Measurements from ENCODE around the gene ABR. TPM values are rescaled to one million over a fixed set of nuclear protein-coding genes. Genes with fewer than 3 reads are reported as not detected.
A peak's percentile ranks its signal among the peaks of the same experiment; 100 is the strongest.

The ABR gene
- total and polyA plus RNA-seq, 2 of the 13 experiments (the other 11 are each of a cell fraction or from before 2014, with no cell fraction given): 12.4 to 40.4 TPM

DNA sequence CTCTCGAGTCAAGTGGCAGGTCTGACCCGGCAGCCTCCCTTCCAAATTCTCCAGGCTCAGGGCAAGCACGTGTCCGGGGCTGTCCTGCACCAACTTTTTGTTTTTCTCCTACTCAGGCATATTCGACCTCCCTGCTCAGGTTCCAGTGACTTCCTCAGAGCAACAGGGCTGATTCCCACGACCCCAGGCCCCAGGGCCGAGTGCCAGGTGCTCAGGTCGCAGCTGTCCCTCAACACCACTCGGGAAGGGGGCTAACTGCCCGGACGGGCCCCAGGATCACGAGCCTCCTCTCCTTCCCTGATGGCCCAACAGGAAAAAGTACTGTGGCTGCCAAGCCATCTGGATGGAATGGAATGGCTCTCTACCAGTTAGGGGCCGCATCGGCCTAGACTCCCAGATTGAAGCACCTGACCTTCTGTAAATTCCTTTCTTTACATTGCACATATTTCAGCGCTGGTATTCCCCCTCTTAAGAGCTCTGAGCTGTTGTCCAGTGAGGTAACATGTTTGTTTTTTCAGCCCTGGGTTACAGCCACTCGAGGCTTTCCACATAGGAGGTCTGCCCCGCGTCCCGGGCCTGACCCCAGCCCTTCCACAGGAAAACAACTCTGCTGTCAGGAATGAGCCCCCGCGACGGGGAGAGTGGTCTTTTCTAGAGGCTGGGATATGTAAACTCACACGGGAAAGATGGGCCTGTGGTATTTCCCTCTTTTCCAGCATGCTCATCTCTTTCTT is 225.2 kb downstream of the ABR start (continued):
- TF ChIP-seq CCAR2 (optimal IDR thresholded peaks at IDR 0.05; ENCODE audit: low read depth, low read length): no peak
- no peak for TF ChIP-seq ZBTB7A (CRISPR knock-in tag; IDR thresholded peaks at IDR 0.05)
- TF ChIP-seq BHLHE40 (IDR thresholded peaks at IDR 0.05; ENCODE audit: low read length): no peak
- TF ChIP-seq, protein P1, sequence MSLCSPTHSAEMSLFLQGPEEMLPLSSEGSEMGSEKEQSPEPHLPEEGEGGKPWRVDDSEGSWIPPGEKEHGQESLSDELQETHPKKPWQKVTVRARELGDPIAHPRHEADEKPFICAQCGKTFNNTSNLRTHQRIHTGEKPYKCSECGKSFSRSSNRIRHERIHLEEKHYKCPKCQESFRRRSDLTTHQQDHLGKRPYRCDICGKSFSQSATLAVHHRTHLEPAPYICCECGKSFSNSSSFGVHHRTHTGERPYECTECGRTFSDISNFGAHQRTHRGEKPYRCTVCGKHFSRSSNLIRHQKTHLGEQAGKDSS (CRISPR knock-in tag; IDR thresholded peaks at IDR 0.05; ENCODE audit: borderline replicate concordance, low read depth): no peak
- TF ChIP-seq CCDC6 (CRISPR knock-in tag; IDR thresholded peaks at IDR 0.05): no peak
- TF ChIP-seq SAP130 (CRISPR knock-in tag; IDR thresholded peaks at IDR 0.05; ENCODE audit: low read depth): peak; percentile 64; the same call in 1 of the 2 replicates
- 0 out of 2 replicates have a peak, but pooled peaks have one; percentile 25 for TF ChIP-seq ZNF607 (CRISPR knock-in tag; IDR thresholded peaks at IDR 0.05; ENCODE audit: borderline replicate concordance)
- TF ChIP-seq ZNF333 (CRISPR knock-in tag; IDR thresholded peaks at IDR 0.05; ENCODE audit: borderline replicate concordance): no peak
- peak; percentile 70 for TF ChIP-seq BCL6 (CRISPR knock-in tag; IDR thresholded peaks at IDR 0.05)
- 0 out of 2 replicates have a peak, but pooled peaks have one; percentile 29 for TF ChIP-seq GATAD1 (CRISPR knock-in tag; IDR thresholded peaks at IDR 0.05)
- no peak for TF ChIP-seq ARNTL (CRISPR knock-in tag; IDR thresholded peaks at IDR 0.05)
- TF ChIP-seq SOX6 (IDR thresholded peaks at IDR 0.05): no peak
- TF ChIP-seq SOX6 (CRISPR knock-in tag; IDR thresholded peaks at IDR 0.05): peak; percentile 73
- no peak for TF ChIP-seq ZZZ3 (CRISPR knock-in tag; IDR thresholded peaks at IDR 0.05; ENCODE audit: borderline replicate concordance)
- TF ChIP-seq, protein P2, sequence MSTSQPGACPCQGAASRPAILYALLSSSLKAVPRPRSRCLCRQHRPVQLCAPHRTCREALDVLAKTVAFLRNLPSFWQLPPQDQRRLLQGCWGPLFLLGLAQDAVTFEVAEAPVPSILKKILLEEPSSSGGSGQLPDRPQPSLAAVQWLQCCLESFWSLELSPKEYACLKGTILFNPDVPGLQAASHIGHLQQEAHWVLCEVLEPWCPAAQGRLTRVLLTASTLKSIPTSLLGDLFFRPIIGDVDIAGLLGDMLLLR (CRISPR knock-in tag; IDR thresholded peaks at IDR 0.05): no peak
- no peak for TF ChIP-seq ZNF350 (CRISPR knock-in tag; IDR thresholded peaks at IDR 0.05; ENCODE audit: borderline replicate concordance, low read depth)
- TF ChIP-seq TCF7 (IDR thresholded peaks at IDR 0.05; ENCODE audit: low read depth): no peak
- TF ChIP-seq, protein P3, sequence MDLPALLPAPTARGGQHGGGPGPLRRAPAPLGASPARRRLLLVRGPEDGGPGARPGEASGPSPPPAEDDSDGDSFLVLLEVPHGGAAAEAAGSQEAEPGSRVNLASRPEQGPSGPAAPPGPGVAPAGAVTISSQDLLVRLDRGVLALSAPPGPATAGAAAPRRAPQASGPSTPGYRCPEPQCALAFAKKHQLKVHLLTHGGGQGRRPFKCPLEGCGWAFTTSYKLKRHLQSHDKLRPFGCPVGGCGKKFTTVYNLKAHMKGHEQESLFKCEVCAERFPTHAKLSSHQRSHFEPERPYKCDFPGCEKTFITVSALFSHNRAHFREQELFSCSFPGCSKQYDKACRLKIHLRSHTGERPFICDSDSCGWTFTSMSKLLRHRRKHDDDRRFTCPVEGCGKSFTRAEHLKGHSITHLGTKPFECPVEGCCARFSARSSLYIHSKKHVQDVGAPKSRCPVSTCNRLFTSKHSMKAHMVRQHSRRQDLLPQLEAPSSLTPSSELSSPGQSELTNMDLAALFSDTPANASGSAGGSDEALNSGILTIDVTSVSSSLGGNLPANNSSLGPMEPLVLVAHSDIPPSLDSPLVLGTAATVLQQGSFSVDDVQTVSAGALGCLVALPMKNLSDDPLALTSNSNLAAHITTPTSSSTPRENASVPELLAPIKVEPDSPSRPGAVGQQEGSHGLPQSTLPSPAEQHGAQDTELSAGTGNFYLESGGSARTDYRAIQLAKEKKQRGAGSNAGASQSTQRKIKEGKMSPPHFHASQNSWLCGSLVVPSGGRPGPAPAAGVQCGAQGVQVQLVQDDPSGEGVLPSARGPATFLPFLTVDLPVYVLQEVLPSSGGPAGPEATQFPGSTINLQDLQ (CRISPR knock-in tag; IDR thresholded peaks at IDR 0.05): no peak
- TF ChIP-seq, protein P4, sequence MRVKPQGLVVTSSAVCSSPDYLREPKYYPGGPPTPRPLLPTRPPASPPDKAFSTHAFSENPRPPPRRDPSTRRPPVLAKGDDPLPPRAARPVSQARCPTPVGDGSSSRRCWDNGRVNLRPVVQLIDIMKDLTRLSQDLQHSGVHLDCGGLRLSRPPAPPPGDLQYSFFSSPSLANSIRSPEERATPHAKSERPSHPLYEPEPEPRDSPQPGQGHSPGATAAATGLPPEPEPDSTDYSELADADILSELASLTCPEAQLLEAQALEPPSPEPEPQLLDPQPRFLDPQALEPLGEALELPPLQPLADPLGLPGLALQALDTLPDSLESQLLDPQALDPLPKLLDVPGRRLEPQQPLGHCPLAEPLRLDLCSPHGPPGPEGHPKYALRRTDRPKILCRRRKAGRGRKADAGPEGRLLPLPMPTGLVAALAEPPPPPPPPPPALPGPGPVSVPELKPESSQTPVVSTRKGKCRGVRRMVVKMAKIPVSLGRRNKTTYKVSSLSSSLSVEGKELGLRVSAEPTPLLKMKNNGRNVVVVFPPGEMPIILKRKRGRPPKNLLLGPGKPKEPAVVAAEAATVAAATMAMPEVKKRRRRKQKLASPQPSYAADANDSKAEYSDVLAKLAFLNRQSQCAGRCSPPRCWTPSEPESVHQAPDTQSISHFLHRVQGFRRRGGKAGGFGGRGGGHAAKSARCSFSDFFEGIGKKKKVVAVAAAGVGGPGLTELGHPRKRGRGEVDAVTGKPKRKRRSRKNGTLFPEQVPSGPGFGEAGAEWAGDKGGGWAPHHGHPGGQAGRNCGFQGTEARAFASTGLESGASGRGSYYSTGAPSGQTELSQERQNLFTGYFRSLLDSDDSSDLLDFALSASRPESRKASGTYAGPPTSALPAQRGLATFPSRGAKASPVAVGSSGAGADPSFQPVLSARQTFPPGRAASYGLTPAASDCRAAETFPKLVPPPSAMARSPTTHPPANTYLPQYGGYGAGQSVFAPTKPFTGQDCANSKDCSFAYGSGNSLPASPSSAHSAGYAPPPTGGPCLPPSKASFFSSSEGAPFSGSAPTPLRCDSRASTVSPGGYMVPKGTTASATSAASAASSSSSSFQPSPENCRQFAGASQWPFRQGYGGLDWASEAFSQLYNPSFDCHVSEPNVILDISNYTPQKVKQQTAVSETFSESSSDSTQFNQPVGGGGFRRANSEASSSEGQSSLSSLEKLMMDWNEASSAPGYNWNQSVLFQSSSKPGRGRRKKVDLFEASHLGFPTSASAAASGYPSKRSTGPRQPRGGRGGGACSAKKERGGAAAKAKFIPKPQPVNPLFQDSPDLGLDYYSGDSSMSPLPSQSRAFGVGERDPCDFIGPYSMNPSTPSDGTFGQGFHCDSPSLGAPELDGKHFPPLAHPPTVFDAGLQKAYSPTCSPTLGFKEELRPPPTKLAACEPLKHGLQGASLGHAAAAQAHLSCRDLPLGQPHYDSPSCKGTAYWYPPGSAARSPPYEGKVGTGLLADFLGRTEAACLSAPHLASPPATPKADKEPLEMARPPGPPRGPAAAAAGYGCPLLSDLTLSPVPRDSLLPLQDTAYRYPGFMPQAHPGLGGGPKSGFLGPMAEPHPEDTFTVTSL (CRISPR knock-in tag; IDR thresholded peaks at IDR 0.05; ENCODE audit: borderline replicate concordance): no peak
- no peak for TF ChIP-seq REXO4 (CRISPR knock-in tag; IDR thresholded peaks at IDR 0.05; ENCODE audit: borderline replicate concordance)
- peak; percentile 27; the same call in 1 of the 2 replicates for TF ChIP-seq ZSCAN9 (CRISPR knock-in tag; IDR thresholded peaks at IDR 0.05; ENCODE audit: borderline replicate concordance)
